HepG2 (cell line): ENCODE measurements around the gene HLA-B. TPM values are rescaled to one million over a fixed set of nuclear protein-coding genes. Genes with fewer than 3 reads are reported as not detected.

Source experiments
- ATAC-seq: fragments of 200-7000 bp; cut with Tn5 transposase; 3 replicates; pipeline ENCODE4 v1.9.1; 2020; ENCODE audit warnings: mild to moderate bottlenecking, moderate library complexity
- BruUV-seq: library from RNA; stranded (reverse); fragments of 400-500 nt; replicated peaks from 2 replicates; lab custom pipeline; 2021; lab: Mats Ljungman, UMichigan
- CTCF ChIA-PET: fragments of 300-600 bp; formaldehyde crosslinking; extraction: SDS; loops from one replicate; lab custom pipeline; 2021; ENCODE audit warnings: low total read pairs, inconsistent platforms, low intra/inter-chr PET ratio; lab: Yijun Ruan, JAX
- POLR2A ChIA-PET: fragments of 350-600 bp; sonication (Branson Sonifier 250); formaldehyde crosslinking; loops from one replicate; lab custom pipeline; 2020; ENCODE audit warnings: antibody characterized with exemption, inconsistent platforms; lab: Yijun Ruan, JAX
- DNase-seq: peaks from one replicate; pipeline ENCODE4 v3.0.0-alpha.2; 2015; ENCODE audit warnings: low spot score
- FAIRE-seq: peaks from 3 replicates; lab custom pipeline; 2011; peaks lifted over from hg19 to GRCh38; lab: Jason Lieb, UNC
- H2AFZ ChIP-seq: one replicate; pipeline ENCODE4 v1.6.1; 2011; ENCODE audit warnings: low read length, inconsistent platforms
- H3K27ac ChIP-seq: fragments of 300-600 bp; 3 replicates; pipeline ENCODE4 v1.8.0; 2011; ENCODE audit warnings: mixed run types, mild to moderate bottlenecking, mixed read lengths, low read length, inconsistent platforms; ENCODE audit not compliant: insufficient read depth; ENCODE audit errors: extremely low read length
- H3K27me3 ChIP-seq, 2 experiments: fragments of 200-600 bp in 1 of 2; 2 replicates in 1 of 2; 3 replicates in 1 of 2; pipeline versions ENCODE4 v1.6.0 to v1.8.0; 2011; ENCODE audit warnings: low read length in 2 of 2, mild to moderate bottlenecking in 2 of 2, moderate library complexity in 2 of 2, inconsistent platforms in 1 of 2; ENCODE audit not compliant: insufficient read depth in 2 of 2, control insufficient read depth in 1 of 2
- H3K36me3 ChIP-seq, 2 experiments: fragments of 200-600 bp in 1 of 2; replicated peaks in 1 of 2; 2 replicates in 1 of 2; 3 replicates in 1 of 2; pipeline versions ENCODE4 v1.5.1 to v1.8.0; 2011; ENCODE audit warnings: low read length in 2 of 2, inconsistent platforms in 1 of 2; ENCODE audit not compliant: insufficient read depth in 2 of 2, control insufficient read depth in 1 of 2
- H3K4me1 ChIP-seq: 2 replicates; pipeline ENCODE4 v1.5.1; 2012; ENCODE audit warnings: low read length, inconsistent platforms; ENCODE audit not compliant: insufficient read depth
- H3K4me2 ChIP-seq: 2 replicates; pipeline ENCODE4 v1.6.0; 2011; ENCODE audit warnings: low read depth, low read length, inconsistent platforms
- H3K4me3 ChIP-seq, 3 experiments: fragments of 200-600 bp in 1 of 3; sonication (generic), shearing (Covaris generic) in 1 of 3; replicated peaks in 1 of 3; 2 replicates each; pipeline ENCODE4 v1.5.1; 2011 to 2016; ENCODE audit warnings: low read length in 3 of 3, inconsistent platforms in 2 of 3, low read depth in 2 of 3, mild to moderate bottlenecking in 2 of 3, control low read depth in 1 of 3, mixed read lengths in 1 of 3; ENCODE audit not compliant: insufficient read depth in 1 of 3
- H3K79me2 ChIP-seq: one replicate; pipeline ENCODE4 v1.6.1; 2011; ENCODE audit warnings: low read length, inconsistent platforms; ENCODE audit not compliant: insufficient read depth
- H3K9ac ChIP-seq: 2 replicates; pipeline ENCODE4 v1.6.0; 2011; ENCODE audit warnings: mild to moderate bottlenecking, low read depth, low read length, inconsistent platforms; ENCODE audit not compliant: insufficient read depth
- H3K9me3 ChIP-seq: 2 replicates; pipeline ENCODE4 v1.5.1; 2012; ENCODE audit warnings: mild to moderate bottlenecking, low read length
- H4K20me1 ChIP-seq: 2 replicates; pipeline ENCODE4 v1.6.0; 2011; ENCODE audit warnings: inconsistent platforms, mild to moderate bottlenecking, low read length, moderate library complexity; ENCODE audit not compliant: insufficient read depth
- ATF7-NPFF ChIP-seq: sonication (generic); formaldehyde crosslinking; IDR thresholded peaks from 2 replicates; pipeline ENCODE4 v1.8.1; 2023; ENCODE audit warnings: mild to moderate bottlenecking, low read depth, missing genetic modification reagents, moderate library complexity
- CBFB ChIP-seq: sonication (generic); formaldehyde crosslinking; IDR thresholded peaks from 2 replicates; pipeline ENCODE4 v1.4.0; 2020; ENCODE audit warnings: missing genetic modification reagents
- GPN1 ChIP-seq: sonication (generic); formaldehyde crosslinking; IDR thresholded peaks from 2 replicates; pipeline ENCODE4 v1.5.1; 2020; ENCODE audit warnings: missing genetic modification reagents, borderline replicate concordance
- NFYB ChIP-seq: sonication (generic); formaldehyde crosslinking; IDR thresholded peaks from 2 replicates; pipeline ENCODE4 v1.4.0; 2020; ENCODE audit warnings: missing genetic modification reagents
- SOX5 ChIP-seq: IDR thresholded peaks from 2 replicates; pipeline ENCODE4 v1.6.1; 2016; ENCODE audit warnings: borderline replicate concordance
- ZBED4 ChIP-seq: sonication (generic); formaldehyde crosslinking; IDR thresholded peaks from 2 replicates; pipeline ENCODE4 v1.4.0; 2020; ENCODE audit warnings: missing genetic modification reagents, borderline replicate concordance
- ZC3H13 ChIP-seq: sonication (generic); formaldehyde crosslinking; IDR thresholded peaks from 2 replicates; pipeline ENCODE4 v1.8.1; 2023; ENCODE audit warnings: mild to moderate bottlenecking, missing genetic modification reagents, moderate library complexity
- ZNF263 ChIP-seq: sonication (generic); formaldehyde crosslinking; IDR thresholded peaks from 2 replicates; pipeline ENCODE4 v1.4.0; 2020; ENCODE audit warnings: missing genetic modification reagents
- ZNF431 ChIP-seq: sonication (generic); formaldehyde crosslinking; IDR thresholded peaks from 2 replicates; pipeline ENCODE4 v1.9.0; 2022; ENCODE audit warnings: missing genetic modification reagents, low read depth, mild to moderate bottlenecking, borderline replicate concordance
- ZNF607 ChIP-seq: sonication (generic); formaldehyde crosslinking; IDR thresholded peaks from 2 replicates; pipeline ENCODE4 v1.5.1; 2020; ENCODE audit warnings: missing genetic modification reagents, mild to moderate bottlenecking, borderline replicate concordance
- ZNF841 ChIP-seq: sonication (generic); formaldehyde crosslinking; IDR thresholded peaks from 2 replicates; pipeline ENCODE4 v1.8.1; 2023; ENCODE audit warnings: missing genetic modification reagents, borderline replicate concordance
- WGBS: methylation state at CpG from one replicate; pipeline ENCODE4 v1.1.6; 2017; ENCODE audit warnings: low lambda C conversion rate; 5-methylcytosine and 5-hydroxymethylcytosine counted together
- in situ Hi-C: cut with HindIII; loops from 2 replicates; pipeline ENCODE4 v1.10.0; 2017; ENCODE audit warnings: low pct_unique_long_range_greater_than_20kb; ENCODE audit not compliant: extremely low pct_ligation_motif_present
- intact Hi-C: fragments of 100-400 bp; cut with micrococcal nuclease; formaldehyde crosslinking; loops from one replicate; pipeline ENCODE4 v1.10.0; 2022; ENCODE audit not compliant: unreplicated experiment
- polyA plus RNA-seq, 8 experiments: library from polyadenylated mRNA; depleted of rRNA in 3 of 8; stranded (reverse) in 7 of 8; unstranded in 1 of 8; fragments of >200 nt; fragmentation: Illumina TruSeq in 4 of 8; extraction: Trizol in 4 of 8; gene quantifications; 2 replicates each; pipeline versions ENCODE4 v1.2.1 to v1.2.3, GENCODE V29; 2011 to 2016; ENCODE audit warnings: low read depth in 4 of 8, missing spikeins in 1 of 8, mixed read lengths in 1 of 8; ENCODE audit not compliant: insufficient read depth in 1 of 8
- total RNA-seq, 5 experiments: library from RNA; depleted of rRNA; stranded (reverse); fragments of >200 nt; fragmentation: Illumina TruSeq; extraction: Trizol; gene quantifications; 2 replicates each; pipeline ENCODE4 v1.2.3, GENCODE V29; 2016; ENCODE audit warnings: low read depth in 1 of 5
- TF ChIP-seq, protein P1 (sequence below): sonication (generic); formaldehyde crosslinking; IDR thresholded peaks from 2 replicates; pipeline ENCODE4 v1.5.1; 2020; ENCODE audit warnings: mild to moderate bottlenecking, missing genetic modification reagents, moderate library complexity
- TF ChIP-seq, protein P2 (sequence below): IDR thresholded peaks from 2 replicates; pipeline ENCODE4 v1.6.1; 2016; ENCODE audit warnings: low read depth, control low read depth

HLA-B gene
- total and polyA plus RNA-seq, 2 of the 13 experiments (the other 11 are each of a cell fraction or from before 2014, with no cell fraction given): 35.3 to 88.9 TPM

DNA sequence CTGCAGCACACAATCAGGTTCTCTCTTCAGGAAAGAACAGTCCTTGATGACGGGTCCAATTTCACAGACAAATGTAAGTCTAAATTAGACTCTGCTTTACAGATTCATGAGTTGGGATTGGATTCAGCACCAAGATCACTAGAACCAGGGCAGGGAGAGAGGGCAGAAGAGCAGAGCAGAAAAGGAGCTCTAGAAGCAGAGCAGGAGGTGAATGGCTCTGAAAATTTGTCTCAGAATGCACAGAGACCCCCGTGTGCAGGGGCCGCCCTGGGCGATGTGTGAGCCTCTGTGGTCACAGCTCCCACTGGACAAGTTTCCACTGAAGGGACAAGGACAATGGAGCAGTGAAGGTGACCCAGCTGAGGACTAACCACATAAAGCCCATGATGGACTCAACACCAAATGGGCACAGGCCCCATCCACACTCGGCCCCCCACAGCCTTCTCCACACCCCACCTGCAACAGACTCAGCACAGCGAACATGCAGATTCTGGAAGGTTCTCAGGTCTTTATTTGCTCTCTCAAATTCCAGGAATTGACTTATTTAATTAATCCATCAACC, 3.5 kb downstream of the HLA-B start:
- intact Hi-C loops (no loop called here), in situ Hi-C loops (loop anchor here (5.0 to 25.0 kb wide), 2 partner anchors 86 to 1466 kb away; no protein-coding TSS in a partner anchor)
- Histone ChIP-seq H3K79me2 (no peaks in the 10 kb centered on the region), H4K20me1 (no peaks in the 10 kb centered on the region), H3K9ac (no peak overlapping the region), H3K27ac (no peak overlapping the region), H3K27me3 (peaks cover 0 to 11% of the 10 kb centered on the region in 2 experiments; a peak in 1 of 5 replicates), H3K4me3 (no peak overlapping the region), H3K9me3 (no peaks in the 10 kb centered on the region), H2AFZ (no peak overlapping the region), H3K4me1 (peaks cover 3% of the 10 kb centered on the region; the same call in 1 of the 2 replicates), H3K4me2 (no peak overlapping the region), H3K36me3 (no peaks in the 10 kb centered on the region)
- no peak for FAIRE-seq
- ChIA-PET POLR2A (no interaction called here), CTCF (no interaction called here)
- no peak for ATAC-seq
- 31% methylated on average over 6 of the region's 6 CpGs for WGBS
- BruUV-seq: no TSS peak
- no peak for TF ChIP-seq SOX5 (CRISPR knock-in tag)
- no peak for TF ChIP-seq ZNF607 (CRISPR knock-in tag)
- no peak for TF ChIP-seq GPN1 (CRISPR knock-in tag)
- no peak for TF ChIP-seq ZNF841
- TF ChIP-seq CBFB (CRISPR knock-in tag): no peak
- TF ChIP-seq ZC3H13 (CRISPR knock-in tag): no peak
- TF ChIP-seq, protein P1, sequence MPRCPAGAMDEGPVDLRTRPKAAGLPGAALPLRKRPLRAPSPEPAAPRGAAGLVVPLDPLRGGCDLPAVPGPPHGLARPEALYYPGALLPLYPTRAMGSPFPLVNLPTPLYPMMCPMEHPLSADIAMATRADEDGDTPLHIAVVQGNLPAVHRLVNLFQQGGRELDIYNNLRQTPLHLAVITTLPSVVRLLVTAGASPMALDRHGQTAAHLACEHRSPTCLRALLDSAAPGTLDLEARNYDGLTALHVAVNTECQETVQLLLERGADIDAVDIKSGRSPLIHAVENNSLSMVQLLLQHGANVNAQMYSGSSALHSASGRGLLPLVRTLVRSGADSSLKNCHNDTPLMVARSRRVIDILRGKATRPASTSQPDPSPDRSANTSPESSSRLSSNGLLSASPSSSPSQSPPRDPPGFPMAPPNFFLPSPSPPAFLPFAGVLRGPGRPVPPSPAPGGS (CRISPR knock-in tag): no peak
- TF ChIP-seq NFYB: no peak
- TF ChIP-seq ZNF263 (CRISPR knock-in tag): no peak
- no peak for TF ChIP-seq ATF7-NPFF (CRISPR knock-in tag)
- TF ChIP-seq, protein P2, sequence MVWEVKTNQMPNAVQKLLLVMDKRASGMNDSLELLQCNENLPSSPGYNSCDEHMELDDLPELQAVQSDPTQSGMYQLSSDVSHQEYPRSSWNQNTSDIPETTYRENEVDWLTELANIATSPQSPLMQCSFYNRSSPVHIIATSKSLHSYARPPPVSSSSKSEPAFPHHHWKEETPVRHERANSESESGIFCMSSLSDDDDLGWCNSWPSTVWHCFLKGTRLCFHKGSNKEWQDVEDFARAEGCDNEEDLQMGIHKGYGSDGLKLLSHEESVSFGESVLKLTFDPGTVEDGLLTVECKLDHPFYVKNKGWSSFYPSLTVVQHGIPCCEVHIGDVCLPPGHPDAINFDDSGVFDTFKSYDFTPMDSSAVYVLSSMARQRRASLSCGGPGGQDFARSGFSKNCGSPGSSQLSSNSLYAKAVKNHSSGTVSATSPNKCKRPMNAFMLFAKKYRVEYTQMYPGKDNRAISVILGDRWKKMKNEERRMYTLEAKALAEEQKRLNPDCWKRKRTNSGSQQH (CRISPR knock-in tag): no peak
- TF ChIP-seq ZNF431 (CRISPR knock-in tag): no peak
- TF ChIP-seq ZBED4 (CRISPR knock-in tag): no peak
- DNase-seq: no peak
